HepG2 (cell line): ENCODE results near the gene IMP3. TPM values are rescaled to one million over a fixed set of nuclear protein-coding genes. Genes with fewer than 3 reads are reported as not detected.

Experiments used
- ARNT ChIP-seq: fragments of 450-650 bp; IDR thresholded peaks from 2 replicates; pipeline ENCODE4 v1.6.1; 2017
- ATF7 ChIP-seq, 2 experiments: fragments of 450-650 bp in 1 of 2; sonication (generic) in 1 of 2; formaldehyde crosslinking in 1 of 2; IDR thresholded peaks; 2 replicates each; pipeline versions ENCODE4 v1.4.0 to v1.6.1; 2016 to 2020; ENCODE audit warnings: antibody characterized with exemption in 1 of 2, mild to moderate bottlenecking in 1 of 2, missing genetic modification reagents in 1 of 2
- CAMTA2 ChIP-seq: sonication (generic); formaldehyde crosslinking; IDR thresholded peaks from 2 replicates; pipeline ENCODE4 v1.4.0; 2020; ENCODE audit warnings: mild to moderate bottlenecking, missing genetic modification reagents, borderline replicate concordance
- FOXC1 ChIP-seq: sonication (generic); formaldehyde crosslinking; IDR thresholded peaks from 2 replicates; pipeline ENCODE4 v1.8.0; 2022; ENCODE audit warnings: mild to moderate bottlenecking, missing genetic modification reagents, borderline replicate concordance
- GFI1 ChIP-seq: sonication (generic); formaldehyde crosslinking; IDR thresholded peaks from 2 replicates; pipeline ENCODE4 v1.5.0; 2020; ENCODE audit warnings: missing genetic modification reagents, mild to moderate bottlenecking, borderline replicate concordance
- HOXA9 ChIP-seq: sonication (generic); formaldehyde crosslinking; IDR thresholded peaks from 2 replicates; pipeline ENCODE4 v1.8.1; 2022; ENCODE audit warnings: missing genetic modification reagents, mild to moderate bottlenecking, moderate library complexity, borderline replicate concordance
- MAZ ChIP-seq, 2 experiments: sonication (generic) in 1 of 2; formaldehyde crosslinking in 1 of 2; IDR thresholded peaks; 2 replicates each; pipeline versions ENCODE4 v1.5.0 to v1.6.1; 2012 to 2020; ENCODE audit warnings: low read depth in 2 of 2, mild to moderate bottlenecking in 2 of 2, borderline replicate concordance in 1 of 2, improper control_type of control experiment in 1 of 2, low read length in 1 of 2, missing genetic modification reagents in 1 of 2, moderate library complexity in 1 of 2
- MIXL1 ChIP-seq: IDR thresholded peaks from 2 replicates; pipeline ENCODE4 v1.6.1; 2016
- MZF1 ChIP-seq: sonication (generic); formaldehyde crosslinking; IDR thresholded peaks from 2 replicates; pipeline ENCODE4 v1.8.1; 2023; ENCODE audit warnings: mild to moderate bottlenecking, missing genetic modification reagents, borderline replicate concordance
- NBN ChIP-seq: fragments of 450-650 bp; conservative IDR thresholded peaks from 2 replicates; pipeline ENCODE4 v1.6.1; 2017
- NKX3-1 ChIP-seq: sonication (generic); formaldehyde crosslinking; IDR thresholded peaks from 2 replicates; pipeline ENCODE4 v1.5.0; 2020; ENCODE audit warnings: missing genetic modification reagents
- PITX1 ChIP-seq: sonication (generic); formaldehyde crosslinking; IDR thresholded peaks from 2 replicates; pipeline ENCODE4 v1.5.1; 2020; ENCODE audit warnings: mild to moderate bottlenecking, missing genetic modification reagents
- RXRA ChIP-seq: sonication (generic); formaldehyde crosslinking; IDR thresholded peaks from 2 replicates; pipeline ENCODE4 v1.5.1; 2020; ENCODE audit warnings: missing genetic modification reagents
- SMAD3 ChIP-seq: sonication (generic); formaldehyde crosslinking; IDR thresholded peaks from 2 replicates; pipeline ENCODE4 v1.4.0; 2020; ENCODE audit warnings: missing genetic modification reagents
- SMARCE1 ChIP-seq: fragments of 450-650 bp; IDR thresholded peaks from 2 replicates; pipeline ENCODE4 v1.6.1; 2017; ENCODE audit warnings: borderline replicate concordance
- SP4 ChIP-seq: sonication (generic); formaldehyde crosslinking; IDR thresholded peaks from 2 replicates; pipeline ENCODE4 v1.8.1; 2023; ENCODE audit warnings: mild to moderate bottlenecking, missing genetic modification reagents
- THAP8 ChIP-seq: sonication (generic); formaldehyde crosslinking; IDR thresholded peaks from 2 replicates; pipeline ENCODE4 v1.5.1; 2020; ENCODE audit warnings: missing genetic modification reagents, mild to moderate bottlenecking, borderline replicate concordance
- YEATS4 ChIP-seq: sonication (generic); formaldehyde crosslinking; IDR thresholded peaks from 2 replicates; pipeline ENCODE4 v1.4.0; 2020; ENCODE audit warnings: missing genetic modification reagents, borderline replicate concordance
- ZBTB2 ChIP-seq: sonication (generic); formaldehyde crosslinking; IDR thresholded peaks from 2 replicates; pipeline ENCODE4 v1.8.0; 2022; ENCODE audit warnings: low read depth, missing genetic modification reagents
- ZNF460 ChIP-seq: sonication (generic); formaldehyde crosslinking; IDR thresholded peaks from 2 replicates; pipeline ENCODE4 v1.5.1; 2020; ENCODE audit warnings: missing genetic modification reagents, mild to moderate bottlenecking, borderline replicate concordance
- ZNF546 ChIP-seq: sonication (generic); formaldehyde crosslinking; conservative IDR thresholded peaks from 2 replicates; pipeline ENCODE4 v1.8.1; 2023; ENCODE audit warnings: mild to moderate bottlenecking, missing genetic modification reagents
- ZNF644 ChIP-seq: IDR thresholded peaks from 2 replicates; pipeline ENCODE4 v1.6.1; 2016; ENCODE audit warnings: low read depth
- ZNF883 ChIP-seq: sonication (generic); formaldehyde crosslinking; IDR thresholded peaks from 2 replicates; pipeline ENCODE4 v1.5.1; 2020; ENCODE audit warnings: mild to moderate bottlenecking, missing genetic modification reagents; ENCODE audit errors: not compliant biosample characterization
- polyA plus RNA-seq, 8 experiments: library from polyadenylated mRNA; depleted of rRNA in 3 of 8; stranded (reverse) in 7 of 8; unstranded in 1 of 8; fragments of >200 nt; fragmentation: Illumina TruSeq in 4 of 8; extraction: Trizol in 4 of 8; gene quantifications; 2 replicates each; pipeline versions ENCODE4 v1.2.1 to v1.2.3, GENCODE V29; 2011 to 2016; ENCODE audit warnings: low read depth in 4 of 8, missing spikeins in 1 of 8, mixed read lengths in 1 of 8; ENCODE audit not compliant: insufficient read depth in 1 of 8
- total RNA-seq, 5 experiments: library from RNA; depleted of rRNA; stranded (reverse); fragments of >200 nt; fragmentation: Illumina TruSeq; extraction: Trizol; gene quantifications; 2 replicates each; pipeline ENCODE4 v1.2.3, GENCODE V29; 2016; ENCODE audit warnings: low read depth in 1 of 5
- TF ChIP-seq, protein P1 (sequence below), 2 experiments: sonication (generic) in 1 of 2; formaldehyde crosslinking in 1 of 2; IDR thresholded peaks; 2 replicates each; pipeline versions ENCODE4 v1.4.0 to v1.6.1; 2018 to 2020; ENCODE audit warnings: missing genetic modification reagents in 2 of 2, borderline replicate concordance in 1 of 2, low read depth in 1 of 2, mild to moderate bottlenecking in 1 of 2, missing biosample characterization in 1 of 2

Gene IMP3
- total and polyA plus RNA-seq, 2 of the 13 experiments (the other 11 are each of a cell fraction or from before 2014, with no cell fraction given) = 38.3 to 143 TPM

GRCh38 chr15:75625542-75626347 lies 14.3 kb downstream of the IMP3 start, which contains the start of gene SNUPN (continued):
- TF ChIP-seq THAP8 (CRISPR knock-in tag) = no peak
- TF ChIP-seq MZF1 (CRISPR knock-in tag) = no peak
- TF ChIP-seq CAMTA2 = peak; percentile 71; the same call in 1 of the 2 replicates
- TF ChIP-seq, protein P1, sequence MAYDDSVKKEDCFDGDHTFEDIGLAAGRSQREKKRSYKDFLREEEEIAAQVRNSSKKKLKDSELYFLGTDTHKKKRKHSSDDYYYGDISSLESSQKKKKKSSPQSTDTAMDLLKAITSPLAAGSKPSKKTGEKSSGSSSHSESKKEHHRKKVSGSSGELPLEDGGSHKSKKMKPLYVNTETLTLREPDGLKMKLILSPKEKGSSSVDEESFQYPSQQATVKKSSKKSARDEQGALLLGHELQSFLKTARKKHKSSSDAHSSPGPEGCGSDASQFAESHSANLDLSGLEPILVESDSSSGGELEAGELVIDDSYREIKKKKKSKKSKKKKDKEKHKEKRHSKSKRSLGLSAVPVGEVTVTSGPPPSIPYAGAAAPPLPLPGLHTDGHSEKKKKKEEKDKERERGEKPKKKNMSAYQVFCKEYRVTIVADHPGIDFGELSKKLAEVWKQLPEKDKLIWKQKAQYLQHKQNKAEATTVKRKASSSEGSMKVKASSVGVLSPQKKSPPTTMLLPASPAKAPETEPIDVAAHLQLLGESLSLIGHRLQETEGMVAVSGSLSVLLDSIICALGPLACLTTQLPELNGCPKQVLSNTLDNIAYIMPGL (CRISPR knock-in tag; IDR thresholded peaks at IDR 0.05; ENCODE audit: borderline replicate concordance in 1 of 2, low read depth in 1 of 2) = peak; percentile 84 to 94; a peak in 3 of 4 replicates
- TF ChIP-seq HOXA9 (CRISPR knock-in tag) = no peak
- peak; percentile 70; the same call in 1 of the 2 replicates for TF ChIP-seq ZBTB2
- peak; percentile 64; the same call in 1 of the 2 replicates for TF ChIP-seq GFI1
- peak; percentile 34; the same call in 1 of the 2 replicates for TF ChIP-seq MIXL1 (CRISPR knock-in tag)
- no peak; the same call in 1 of the 2 replicates for TF ChIP-seq NKX3-1 (CRISPR knock-in tag)
- peak; percentile 68 for TF ChIP-seq MAZ (IDR thresholded peaks at IDR 0.05; ENCODE audit: borderline replicate concordance, low read depth, low read length)
- TF ChIP-seq MAZ (CRISPR knock-in tag; IDR thresholded peaks at IDR 0.05; ENCODE audit: low read depth) = peak; percentile 73
- no peak for TF ChIP-seq ATF7 (IDR thresholded peaks at IDR 0.05)
- 0 out of 2 replicates have a peak, but pooled peaks have one; percentile 24 for TF ChIP-seq ATF7 (CRISPR knock-in tag; IDR thresholded peaks at IDR 0.05)
- no peak for TF ChIP-seq ZNF883 (CRISPR knock-in tag)
- no peak for TF ChIP-seq ZNF546 (CRISPR knock-in tag)
- TF ChIP-seq ZNF644 (CRISPR knock-in tag) = no peak
- peak; percentile 53; the same call in 1 of the 2 replicates for TF ChIP-seq ZNF460 (CRISPR knock-in tag)
- TF ChIP-seq FOXC1 (CRISPR knock-in tag) = no peak
- no peak for TF ChIP-seq ARNT
- no peak for TF ChIP-seq NBN
- no peak; the same call in 1 of the 2 replicates for TF ChIP-seq SMAD3 (CRISPR knock-in tag)
- TF ChIP-seq YEATS4 (CRISPR knock-in tag) = peak; percentile 92
- TF ChIP-seq SP4 (CRISPR knock-in tag) = peak; percentile 81
- TF ChIP-seq SMARCE1 = no peak
- TF ChIP-seq RXRA = peak; percentile 72
- TF ChIP-seq PITX1 (CRISPR knock-in tag) = peak; percentile 46
